Sigmoid colon (tissue), 4 donors: Measurements from ENCODE around the gene SLC25A19.

Experiments
- EP300 ChIP-seq, 4 donors: sonication (generic); formaldehyde crosslinking; IDR thresholded peaks; one replicate each; pipeline ENCODE4 v1.6.1; 2017; ENCODE audit warnings: antibody characterized with exemption in 4 of 4
- POLR2A ChIP-seq, 2 donors: fragments of 450-650 bp; IDR thresholded peaks; one replicate each; pipeline ENCODE4 v1.6.1; 2016; ENCODE audit warnings: antibody characterized with exemption in 2 of 2, mild to moderate bottlenecking in 2 of 2, moderate library complexity in 2 of 2
- POLR2AphosphoS5 ChIP-seq, 4 donors: sonication (generic); formaldehyde crosslinking; IDR thresholded peaks; one replicate each; pipeline ENCODE4 v1.6.1; 2017; ENCODE audit warnings: antibody characterized with exemption in 4 of 4
- TF ChIP-seq, protein P1 (sequence below), 4 experiments: fragments of 450-650 bp in 3 of 4; fragments of 200-600 bp in 1 of 4; IDR thresholded peaks; one replicate each; pipeline ENCODE4 v1.5.1; 2016 to 2019; ENCODE audit warnings: antibody characterized with exemption in 4 of 4, mild to moderate bottlenecking in 3 of 4, moderate library complexity in 2 of 4

DNA sequence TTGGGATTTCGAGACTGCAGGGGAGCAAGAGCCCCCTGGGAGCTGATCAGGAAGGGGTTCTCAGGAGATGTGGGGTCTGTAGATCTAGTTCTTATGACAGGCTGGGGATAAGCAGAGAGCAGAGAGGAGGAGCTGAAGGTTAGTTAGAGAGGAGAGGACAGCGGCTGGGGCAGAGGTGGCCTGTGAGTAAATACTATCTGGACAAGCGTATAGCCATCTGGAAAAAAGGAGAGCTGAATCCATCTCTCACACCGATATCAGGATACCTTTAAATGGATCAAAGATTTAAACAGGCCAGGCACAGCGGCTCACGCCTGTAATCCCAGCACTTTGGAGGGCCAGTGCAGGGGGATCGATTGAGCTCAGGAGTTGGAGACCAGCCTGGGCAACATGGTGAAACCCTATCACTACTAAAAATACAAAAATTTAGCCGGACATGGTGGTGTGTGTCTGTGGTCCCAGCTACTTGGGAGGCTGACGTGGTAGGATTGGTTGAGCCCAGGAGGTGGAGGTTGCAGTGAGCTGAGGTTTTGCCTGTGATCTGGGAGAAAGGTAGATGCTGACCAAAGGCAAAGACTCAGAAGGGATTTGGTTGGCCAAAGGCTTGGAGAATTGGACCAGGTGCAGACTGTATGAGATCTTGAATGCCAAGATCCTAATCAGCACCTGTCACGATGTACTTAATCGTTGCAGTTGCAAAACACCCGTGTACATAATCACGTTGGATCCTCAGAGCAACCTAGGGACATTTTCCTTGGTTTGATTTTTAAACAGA is 18.9 kb upstream of the SLC25A19 start:
- TF ChIP-seq POLR2A (IDR thresholded peaks at IDR 0.05) (no peak), POLR2AphosphoS5 (IDR thresholded peaks at IDR 0.05) (no peak), EP300 (IDR thresholded peaks at IDR 0.05) (no peak)
- TF ChIP-seq, protein P1, sequence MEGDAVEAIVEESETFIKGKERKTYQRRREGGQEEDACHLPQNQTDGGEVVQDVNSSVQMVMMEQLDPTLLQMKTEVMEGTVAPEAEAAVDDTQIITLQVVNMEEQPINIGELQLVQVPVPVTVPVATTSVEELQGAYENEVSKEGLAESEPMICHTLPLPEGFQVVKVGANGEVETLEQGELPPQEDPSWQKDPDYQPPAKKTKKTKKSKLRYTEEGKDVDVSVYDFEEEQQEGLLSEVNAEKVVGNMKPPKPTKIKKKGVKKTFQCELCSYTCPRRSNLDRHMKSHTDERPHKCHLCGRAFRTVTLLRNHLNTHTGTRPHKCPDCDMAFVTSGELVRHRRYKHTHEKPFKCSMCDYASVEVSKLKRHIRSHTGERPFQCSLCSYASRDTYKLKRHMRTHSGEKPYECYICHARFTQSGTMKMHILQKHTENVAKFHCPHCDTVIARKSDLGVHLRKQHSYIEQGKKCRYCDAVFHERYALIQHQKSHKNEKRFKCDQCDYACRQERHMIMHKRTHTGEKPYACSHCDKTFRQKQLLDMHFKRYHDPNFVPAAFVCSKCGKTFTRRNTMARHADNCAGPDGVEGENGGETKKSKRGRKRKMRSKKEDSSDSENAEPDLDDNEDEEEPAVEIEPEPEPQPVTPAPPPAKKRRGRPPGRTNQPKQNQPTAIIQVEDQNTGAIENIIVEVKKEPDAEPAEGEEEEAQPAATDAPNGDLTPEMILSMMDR (IDR thresholded peaks at IDR 0.05): no peak
